ENCODE results near the gene HOXD10. TPM values are rescaled to one million over a fixed set of nuclear protein-coding genes. Genes with fewer than 3 reads are reported as not detected.

HOXD10 gene
- total RNA-seq, 1 donor from 2014 or later = 1.7 TPM

DNA sequence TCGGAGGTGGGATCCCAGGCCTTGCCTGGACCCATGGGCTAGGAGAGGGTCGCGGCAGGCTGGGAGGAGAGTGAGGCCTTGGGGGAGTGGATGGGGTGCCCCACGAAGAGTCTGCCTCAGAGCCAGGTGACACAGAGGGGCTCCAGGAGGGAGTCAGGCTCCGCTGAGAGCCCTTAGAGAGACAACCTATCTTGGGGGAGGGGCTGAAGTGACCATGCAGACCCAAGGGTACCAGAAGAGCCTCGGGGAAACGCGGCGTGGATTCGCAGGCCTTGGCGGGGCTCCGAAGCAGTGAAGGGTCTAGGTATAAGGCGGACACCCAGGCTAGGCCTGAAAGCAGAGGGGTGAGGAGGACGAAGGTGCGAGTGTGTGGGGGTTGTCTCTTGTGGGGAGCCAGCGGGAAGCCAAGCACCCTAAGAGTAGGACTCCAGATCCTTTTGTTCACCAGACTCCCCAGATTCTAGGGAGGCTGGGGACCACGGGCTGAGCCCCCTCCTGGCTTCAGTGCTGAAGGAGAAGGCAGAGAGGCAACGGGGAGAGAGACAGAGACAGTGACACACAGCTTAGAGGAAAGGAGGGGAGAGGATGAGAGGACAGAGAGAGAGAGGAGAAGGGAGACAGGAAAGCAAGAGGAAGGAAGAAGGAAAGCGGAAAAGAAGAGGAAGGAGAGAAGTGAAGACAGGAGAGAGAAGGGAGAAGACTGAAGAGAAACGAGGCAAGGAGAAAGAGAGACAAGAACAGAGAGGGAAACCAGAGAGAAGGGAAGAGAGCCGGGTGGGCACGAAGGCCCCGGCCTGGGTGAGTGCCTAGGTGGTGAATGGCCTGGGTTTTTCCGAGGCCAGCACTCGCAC, 10.6 kb upstream of the HOXD10 start:
- DNase-seq (ENCODE audit: low spot score) = peak; percentile 83

DNA sequence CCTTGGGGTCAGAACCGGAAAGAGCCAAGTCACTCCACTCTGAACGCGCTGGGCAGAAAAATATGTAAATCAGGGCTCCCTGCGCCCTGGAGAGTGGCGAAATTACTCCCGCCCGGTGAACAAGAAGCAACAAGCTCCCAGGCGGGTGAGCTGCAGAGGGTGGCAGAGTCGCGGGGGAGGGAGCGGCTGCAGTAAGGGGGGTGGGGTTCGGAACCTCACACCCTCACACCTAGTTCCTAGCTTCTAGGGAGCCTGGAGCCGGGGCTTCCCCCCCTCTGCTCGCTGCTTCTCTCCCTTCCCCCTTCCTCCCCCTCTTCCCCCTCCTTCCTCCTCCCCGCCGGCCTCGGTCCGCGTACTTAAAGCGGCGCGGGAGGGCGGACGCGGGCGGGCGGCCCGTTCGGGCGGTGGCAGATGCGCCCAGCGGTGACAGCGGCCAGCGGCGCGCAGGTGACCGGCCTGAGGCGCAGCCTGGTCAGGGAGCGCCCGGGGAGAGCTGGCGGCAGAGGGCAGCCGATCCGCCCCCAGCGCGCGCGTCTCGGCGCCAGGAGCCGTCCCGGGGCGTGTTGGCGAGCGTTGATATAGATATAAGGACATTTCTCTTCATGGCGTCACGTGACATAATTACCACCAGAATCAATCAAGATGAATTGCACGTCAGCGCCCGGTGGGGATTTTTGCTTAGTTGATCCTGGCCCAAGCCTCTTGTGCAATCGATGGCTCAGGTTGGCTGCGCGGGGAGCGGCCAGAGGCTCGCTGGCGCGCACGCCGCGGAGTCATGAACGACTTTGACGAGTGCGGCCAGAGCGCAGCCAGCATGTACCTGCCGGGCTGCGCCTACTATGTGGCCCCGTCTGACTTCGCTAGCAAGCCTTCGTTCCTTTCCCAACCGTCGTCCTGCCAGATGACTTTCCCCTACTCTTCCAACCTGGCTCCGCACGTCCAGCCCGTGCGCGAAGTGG, 9.7 kb upstream of the HOXD10 start, which contains the start of gene HOXD11:
Gene HOXD11 (plus strand): TSS at position 700 of the 959 bp plus-strand sequence. CDS start 76 bp downstream, at position 776.
- peak; percentile 89 for DNase-seq (ENCODE audit: low spot score)

DNA sequence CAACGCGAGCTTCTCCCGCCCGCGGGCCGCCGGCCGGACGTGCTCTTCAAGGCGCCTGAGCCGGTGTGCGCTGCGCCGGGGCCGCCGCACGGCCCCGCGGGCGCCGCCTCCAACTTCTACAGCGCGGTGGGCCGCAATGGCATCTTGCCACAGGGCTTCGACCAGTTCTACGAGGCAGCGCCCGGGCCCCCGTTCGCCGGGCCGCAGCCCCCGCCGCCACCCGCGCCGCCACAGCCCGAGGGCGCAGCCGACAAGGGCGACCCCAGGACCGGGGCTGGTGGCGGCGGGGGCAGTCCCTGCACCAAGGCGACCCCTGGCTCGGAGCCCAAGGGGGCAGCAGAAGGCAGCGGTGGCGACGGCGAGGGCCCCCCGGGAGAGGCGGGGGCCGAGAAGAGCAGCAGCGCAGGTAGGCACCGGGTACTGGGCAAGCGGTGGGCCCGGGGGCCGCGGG, 8.8 kb upstream of the HOXD10 start:
- DNase-seq (ENCODE audit: low spot score) = peak; percentile 85

DNA sequence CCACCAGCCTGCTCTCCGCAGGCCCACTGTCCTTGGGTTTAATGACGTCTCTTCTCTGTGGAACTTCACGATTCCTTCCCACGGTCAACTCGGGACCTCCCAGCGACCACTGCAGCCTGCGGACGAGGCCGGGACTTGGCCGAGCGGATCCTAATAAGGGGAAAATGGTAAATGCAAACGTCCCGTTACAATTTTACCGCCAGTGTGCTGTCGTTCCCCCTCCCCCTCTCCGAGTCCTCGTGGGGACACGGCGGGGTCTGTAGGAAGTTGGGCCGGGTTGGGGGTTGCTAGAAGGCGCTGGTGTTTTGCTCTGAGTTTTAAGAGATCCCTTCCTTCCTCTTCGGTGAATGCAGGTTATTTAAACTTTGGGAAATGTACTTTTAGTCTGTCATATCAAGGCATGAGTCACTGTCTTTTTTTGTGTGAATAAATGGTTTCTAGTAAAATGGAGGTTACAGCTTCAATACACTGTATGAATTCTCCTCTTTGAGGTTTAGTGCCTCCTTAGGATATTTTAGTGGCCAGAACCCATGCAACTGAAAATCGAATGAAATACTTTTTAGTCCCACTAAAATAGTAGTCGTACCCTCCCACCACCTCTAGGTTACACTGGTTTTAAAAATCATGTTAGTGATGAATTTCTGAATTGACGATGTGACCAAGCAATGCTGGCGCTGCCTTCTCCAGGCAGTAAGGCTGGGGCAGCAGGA, 7.2 kb upstream of the HOXD10 start:
- DNase-seq (ENCODE audit: low spot score) = no peak

DNA sequence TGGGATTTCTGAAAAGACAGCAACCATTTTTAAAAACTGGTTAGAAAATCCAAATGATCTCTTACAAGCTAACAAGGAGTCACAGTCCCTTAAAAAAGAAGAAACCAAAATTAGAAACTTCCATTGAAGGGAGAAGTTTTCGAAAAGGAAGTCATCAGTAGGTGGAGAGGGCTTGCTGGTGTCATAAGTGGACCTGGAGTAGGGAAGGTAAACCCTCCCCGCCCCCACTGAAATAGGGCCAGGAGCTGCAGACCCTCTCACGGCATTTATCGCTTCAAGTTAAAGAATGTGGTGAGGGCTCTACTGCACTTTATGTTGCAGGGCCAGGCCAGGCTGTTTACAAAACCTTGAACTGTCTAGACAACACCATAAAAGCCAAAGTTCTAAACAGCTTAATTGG, 6.6 kb upstream of the HOXD10 start:
- no peak for DNase-seq (ENCODE audit: low spot score)

DNA sequence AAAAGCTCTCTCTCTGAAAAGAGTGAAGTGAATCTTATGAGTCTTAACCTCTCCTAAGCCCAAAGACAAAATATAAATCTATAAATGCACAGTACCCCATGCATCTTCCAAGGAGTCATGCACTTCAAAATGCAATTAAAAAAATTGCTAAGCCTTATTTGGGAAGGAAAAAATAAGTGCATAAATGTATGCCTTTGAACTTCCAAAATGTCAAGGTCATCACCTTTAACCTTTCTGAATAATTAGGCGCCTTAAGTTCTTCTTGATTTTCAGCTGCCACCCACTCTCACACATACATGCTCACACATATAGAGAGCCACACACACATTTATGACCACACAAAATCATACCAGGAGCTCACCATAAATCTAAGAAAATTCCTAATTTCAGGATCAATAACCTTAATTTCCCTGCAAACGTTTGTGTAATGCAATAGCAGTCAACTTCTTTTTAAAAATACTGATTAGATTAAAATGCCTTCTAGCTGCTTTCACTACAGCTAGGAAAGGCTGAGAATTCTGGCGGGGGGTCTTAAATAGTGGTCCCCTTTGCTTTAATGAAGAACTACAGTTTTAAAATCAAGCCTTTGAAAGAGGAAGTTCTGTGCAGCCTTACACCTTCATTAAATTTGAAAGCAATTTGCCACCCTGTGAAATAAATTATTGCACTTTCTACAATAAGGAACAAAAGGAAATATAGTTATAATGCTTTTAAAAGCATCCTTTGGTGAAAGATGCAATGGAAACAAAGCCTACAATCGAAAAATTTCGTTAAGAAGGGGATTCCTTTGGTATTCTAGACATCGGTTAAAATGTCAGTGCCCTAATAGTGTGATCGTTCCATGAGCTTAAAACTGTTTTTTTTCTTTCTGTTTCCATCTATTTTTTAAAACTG, 5.9 kb upstream of the HOXD10 start:
- no peak for DNase-seq (ENCODE audit: low spot score)

DNA sequence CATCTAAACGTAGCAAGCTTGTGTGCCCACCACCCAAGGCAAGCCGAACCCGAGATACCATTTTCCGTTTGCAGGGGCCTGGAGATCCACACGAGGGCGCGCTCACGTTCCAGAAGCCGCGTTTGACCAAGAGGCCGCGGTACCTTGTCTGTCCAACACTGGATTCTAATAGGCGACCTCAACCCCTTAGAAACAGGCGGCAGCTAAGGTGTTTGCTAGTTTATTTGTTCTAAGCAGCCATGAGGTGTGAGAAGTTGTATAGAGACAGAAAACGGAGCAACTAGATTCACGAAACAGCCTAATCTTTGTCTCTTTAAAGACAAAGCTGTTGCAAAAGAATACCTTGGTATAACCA, 5.3 kb upstream of the HOXD10 start:
- no peak for DNase-seq (ENCODE audit: low spot score)

DNA sequence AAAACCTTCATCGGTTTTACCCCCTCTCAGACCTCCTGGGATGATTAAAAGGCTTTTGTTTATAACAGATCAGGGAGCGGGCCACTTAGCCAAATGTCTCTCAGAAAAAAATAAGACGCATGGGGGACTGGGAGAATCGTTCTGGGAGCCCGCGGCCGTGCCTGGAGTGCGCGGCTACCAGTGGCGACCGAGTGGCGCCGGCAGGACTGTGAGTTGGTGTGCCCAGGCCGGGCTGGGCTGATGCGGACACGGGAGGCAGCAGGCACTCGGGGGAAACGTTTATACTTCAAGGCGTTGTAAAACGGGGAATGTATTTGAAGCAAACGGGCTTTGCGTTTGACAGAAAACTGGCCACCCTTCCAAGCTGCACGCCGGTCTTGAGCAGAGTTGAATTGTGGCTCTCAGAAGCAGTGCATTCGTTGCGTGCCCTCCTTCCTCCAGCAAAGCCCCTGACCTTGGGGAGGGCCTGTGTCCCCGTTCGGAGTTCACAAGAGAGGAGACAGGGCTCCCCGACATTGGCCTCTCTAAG, 4.7 kb upstream of the HOXD10 start:
- no peak for DNase-seq (ENCODE audit: low spot score)

DNA sequence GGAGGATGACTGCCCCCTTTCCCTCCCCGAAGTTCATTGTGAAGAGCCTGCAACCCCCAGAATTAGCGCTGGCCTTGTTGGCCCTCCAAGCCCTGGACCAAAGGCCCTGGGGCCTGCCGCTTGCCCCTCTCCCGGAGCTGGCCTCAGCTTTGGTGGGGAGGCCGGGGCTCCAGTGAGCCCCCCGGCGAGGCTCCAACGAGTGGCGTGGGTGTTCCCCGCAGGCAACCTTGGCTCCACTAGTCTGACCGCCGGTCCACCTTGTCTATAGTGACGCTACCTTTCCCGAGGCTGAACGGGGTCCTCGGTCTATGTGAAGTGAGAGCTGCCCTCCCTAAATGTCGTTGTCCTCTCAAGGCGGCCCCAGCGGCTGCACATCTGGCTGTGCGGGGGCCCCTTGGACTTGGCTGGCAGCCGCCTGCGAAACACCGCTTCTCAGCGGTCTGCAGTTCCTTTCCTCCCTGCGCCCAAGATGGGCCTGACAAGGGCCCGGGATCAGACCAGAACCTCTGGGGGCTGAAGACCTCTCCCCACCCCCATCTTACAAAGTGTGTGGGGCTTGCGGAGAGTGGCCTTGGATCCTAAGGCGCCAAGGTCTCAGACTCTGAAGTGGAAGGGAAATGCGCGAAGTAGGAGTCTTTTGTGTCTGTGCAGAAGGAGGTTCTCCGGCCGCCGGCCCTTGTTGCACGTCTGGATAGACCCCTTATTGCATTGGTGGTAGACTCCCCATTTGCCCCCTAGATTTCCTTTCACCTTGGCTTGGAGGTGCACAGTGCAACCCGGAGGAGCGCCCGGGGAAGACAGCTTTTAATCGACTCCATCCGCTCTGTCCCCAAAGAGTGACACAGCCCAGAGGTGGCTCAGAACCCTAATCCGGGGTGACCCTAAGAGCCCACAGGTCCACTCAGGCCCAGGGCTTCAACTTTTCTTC, 3.9 kb upstream of the HOXD10 start:
- no peak for DNase-seq (ENCODE audit: low spot score)

DNA sequence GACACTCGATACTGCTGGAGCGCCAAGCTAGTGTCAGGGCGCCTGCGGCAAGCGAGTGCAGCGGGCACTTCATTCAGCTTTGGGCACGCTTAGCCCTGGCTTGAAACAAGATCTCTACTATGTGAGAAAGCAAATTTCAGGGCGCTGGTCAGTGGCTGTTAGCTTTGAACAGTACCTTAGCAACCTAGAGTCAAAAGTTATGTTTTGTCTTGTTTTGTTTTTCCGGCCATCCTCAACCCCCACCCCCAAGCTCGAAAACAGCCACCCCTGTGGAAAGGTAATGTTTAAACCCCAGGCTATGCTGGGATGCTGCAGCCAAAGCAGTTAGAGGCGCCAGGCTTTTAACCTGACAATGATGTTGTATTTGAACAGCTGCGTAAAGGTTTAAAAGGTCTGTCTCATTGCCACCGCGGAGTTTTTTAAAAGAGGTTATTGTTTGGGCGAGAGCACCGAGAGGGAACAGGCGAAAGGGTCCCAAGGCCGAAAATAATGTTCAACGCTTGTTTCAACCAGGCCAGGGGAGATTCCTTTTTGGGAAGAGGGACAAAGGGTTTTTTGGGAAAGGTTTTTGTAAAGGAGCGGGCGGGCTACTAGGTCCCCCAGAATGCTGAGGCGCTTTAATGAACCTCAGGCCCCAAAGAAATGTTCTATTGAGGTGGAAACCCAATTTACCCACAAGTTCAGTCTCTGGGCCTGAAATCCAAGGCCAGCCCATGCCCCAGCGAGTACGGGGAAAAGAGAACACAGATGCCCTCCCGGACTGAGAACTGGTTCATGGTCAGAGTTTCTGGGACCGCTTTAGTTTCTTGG, 2.3 kb upstream of the HOXD10 start:
- DNase-seq (ENCODE audit: low spot score) = no peak

DNA sequence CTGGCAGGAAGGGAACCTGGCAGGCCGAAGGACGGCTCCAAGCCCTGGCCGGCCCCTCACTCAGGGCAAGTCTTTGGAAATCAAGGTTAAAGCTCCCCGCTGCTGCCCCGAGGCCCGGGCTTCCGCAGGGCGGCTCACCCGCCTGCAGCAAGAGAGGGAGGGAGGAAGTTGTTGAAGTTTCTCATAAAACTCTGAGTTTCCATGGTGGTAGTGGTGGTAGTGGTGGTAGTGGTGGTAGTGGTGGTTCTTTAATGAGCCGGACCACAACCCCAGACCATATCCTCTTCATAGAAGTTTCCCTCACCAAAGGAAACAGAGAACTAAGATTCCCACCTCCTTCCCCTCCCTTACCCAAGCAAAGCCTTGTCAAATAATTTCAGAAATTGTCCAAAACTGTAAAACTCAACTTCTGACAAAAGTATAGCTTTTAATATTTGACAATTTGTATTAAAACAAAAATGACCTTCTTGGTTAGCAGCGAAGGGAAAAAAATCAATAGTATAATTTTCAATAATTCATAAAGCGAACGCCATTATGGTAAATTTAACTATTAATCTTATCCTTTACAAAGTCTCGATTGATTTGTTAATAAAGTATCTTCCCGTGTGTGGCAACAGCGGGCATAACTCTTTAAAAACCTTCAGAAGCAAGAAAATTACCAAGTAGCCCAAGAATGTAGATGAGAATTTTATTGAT, 1.5 kb upstream of the HOXD10 start:
- DNase-seq (ENCODE audit: low spot score) = no peak

DNA sequence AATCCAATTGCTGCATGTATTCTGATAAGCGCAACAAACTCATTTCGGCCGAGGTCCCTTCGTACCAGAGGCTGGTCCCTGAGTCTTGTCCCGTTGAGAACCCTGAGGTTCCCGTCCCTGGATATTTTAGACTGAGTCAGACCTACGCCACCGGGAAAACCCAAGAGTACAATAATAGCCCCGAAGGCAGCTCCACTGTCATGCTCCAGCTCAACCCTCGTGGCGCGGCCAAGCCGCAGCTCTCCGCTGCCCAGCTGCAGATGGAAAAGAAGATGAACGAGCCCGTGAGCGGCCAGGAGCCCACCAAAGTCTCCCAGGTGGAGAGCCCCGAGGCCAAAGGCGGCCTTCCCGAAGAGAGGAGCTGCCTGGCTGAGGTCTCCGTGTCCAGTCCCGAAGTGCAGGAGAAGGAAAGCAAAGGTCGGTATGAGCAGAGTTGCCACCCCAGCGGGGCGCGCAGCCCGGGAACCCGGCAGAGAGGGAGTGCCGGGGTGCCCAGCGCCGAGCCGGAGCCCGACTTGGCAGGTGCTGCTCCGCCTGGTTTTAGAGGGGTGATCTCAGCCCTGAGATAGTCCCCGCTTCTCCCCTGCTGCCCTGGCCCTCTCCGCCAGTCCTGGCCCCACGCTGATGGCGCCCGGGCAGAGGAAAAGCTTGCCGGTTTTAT, 714 bp downstream of the HOXD10 start:
- DNase-seq (ENCODE audit: low spot score) = peak; percentile 82

DNA sequence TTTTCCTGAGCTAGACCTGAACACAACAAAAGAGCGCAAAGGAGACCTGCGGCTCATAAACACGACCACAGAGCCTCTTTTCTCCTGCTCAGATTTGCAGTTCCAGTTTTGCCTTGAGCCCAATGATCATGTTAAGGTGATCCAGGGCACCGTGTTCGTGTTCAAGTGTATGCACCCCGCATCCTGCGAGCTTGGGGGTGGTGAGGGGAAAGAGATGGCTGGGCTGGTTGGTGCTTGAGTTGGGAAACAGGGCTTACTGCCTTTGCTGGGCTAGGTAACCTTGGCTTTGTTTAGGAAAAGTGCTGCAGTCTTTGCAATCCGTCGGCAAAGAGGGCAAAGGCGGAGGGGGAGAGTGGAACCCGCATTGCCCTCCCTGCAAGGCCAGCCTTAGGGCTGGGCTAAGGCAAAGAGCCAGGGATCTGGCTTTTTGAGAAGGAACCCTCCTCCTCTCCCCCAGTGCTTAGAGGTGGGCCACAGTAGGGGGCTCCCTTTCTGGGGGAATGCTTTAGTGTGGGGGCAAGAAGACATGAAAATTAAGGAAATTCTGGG, 1.3 kb downstream of the HOXD10 start:
- peak; percentile 84 for DNase-seq (ENCODE audit: low spot score)

DNA sequence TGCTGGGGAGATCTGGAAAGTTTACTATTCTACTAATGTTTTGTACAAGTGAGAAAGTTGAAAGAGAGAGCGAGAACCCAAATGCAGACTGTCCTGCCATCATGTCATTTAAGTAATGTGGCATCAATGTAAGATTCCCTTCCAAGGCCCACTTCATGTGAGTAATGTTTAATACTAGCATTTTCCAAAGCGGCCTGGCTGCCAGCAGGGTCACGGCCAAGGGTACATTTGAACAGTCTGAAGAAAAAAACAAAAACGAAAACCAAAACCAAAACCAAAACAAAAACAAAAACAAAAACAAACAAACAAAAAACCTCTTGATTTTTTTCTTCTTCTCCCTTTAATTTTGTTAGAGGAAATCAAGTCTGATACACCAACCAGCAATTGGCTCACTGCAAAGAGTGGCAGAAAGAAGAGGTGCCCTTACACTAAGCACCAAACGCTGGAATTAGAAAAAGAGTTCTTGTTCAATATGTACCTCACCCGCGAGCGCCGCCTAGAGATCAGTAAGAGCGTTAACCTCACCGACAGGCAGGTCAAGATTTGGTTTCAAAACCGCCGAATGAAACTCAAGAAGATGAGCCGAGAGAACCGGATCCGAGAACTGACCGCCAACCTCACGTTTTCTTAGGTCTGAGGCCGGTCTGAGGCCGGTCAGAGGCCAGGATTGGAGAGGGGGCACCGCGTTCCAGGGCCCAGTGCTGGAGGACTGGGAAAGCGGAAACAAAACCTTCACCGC, 2.2 kb downstream of the HOXD10 start:
- DNase-seq (ENCODE audit: low spot score) = peak; percentile 55

DNA sequence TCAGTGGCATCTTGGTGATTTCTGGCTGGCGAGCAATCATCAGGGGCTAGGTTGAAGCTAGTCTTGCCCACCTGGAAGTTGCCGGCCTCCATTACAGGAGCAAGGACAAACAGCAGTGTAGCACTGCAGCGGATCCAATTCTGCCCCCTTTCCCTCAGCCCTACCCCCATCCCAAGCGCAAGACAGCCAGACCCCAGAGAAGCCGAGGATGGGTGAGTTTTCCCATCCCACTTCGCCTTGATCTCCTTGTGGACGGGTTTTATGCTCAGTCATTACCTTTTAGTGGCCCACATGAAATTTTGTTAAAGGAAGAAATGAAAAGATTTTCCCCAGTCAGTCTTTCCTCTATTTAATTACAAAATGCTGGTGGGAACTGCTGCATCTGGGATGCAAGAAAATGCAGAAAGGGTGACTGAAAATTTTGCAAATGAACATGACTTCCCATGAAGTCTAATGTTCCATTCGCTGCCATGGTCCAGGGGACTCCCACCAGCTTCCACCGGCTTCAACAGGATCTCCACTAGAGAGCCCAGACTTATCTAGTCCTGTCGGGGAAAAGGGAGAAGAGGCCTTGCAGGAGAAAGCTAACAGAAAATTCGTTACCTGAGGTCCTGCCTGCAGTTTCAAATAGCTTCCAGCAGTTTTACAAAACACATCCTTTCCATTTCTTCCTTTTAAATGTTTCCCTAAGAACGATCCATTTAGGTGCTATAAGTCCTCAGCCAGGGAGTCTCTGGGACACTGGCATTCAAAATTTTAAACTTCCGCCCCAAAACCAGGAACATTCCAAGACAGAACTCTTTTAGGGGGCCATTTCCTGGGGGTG, 4.0 kb downstream of the HOXD10 start:
- DNase-seq (ENCODE audit: low spot score) = no peak

Data from mesenteric fat pad (tissue), 1 donor.